ENCODE results near the gene HOXA13. TPM values are rescaled to one million over a fixed set of nuclear protein-coding genes. Genes with fewer than 3 reads are reported as not detected.

Gene HOXA13
- total RNA-seq, 5 donors from 2014 or later (not counting 1 experiment from before 2014, with no cell fraction given): not detected

GRCh38 chr7:27221201-27221797 lies 21.4 kb upstream of the HOXA13 start:
- Histone ChIP-seq H3K4me3 (ENCODE audit: control insufficient read depth in 1 of 2, extremely low read depth in 1 of 2, low read length in 1 of 2) (no peak overlapping the region), H3K27ac (ENCODE audit: low read length) (no peak overlapping the region), H3K4me1 (ENCODE audit: control insufficient read depth in 1 of 2, extremely low read depth in 1 of 2, insufficient read depth in 2 of 2, low read length in 2 of 2) (peaks cover 0 to 3% of the 10 kb centered on the region in 2 experiments), H3K36me3 (ENCODE audit: control insufficient read depth in 2 of 2, extremely low read depth in 1 of 2, insufficient read depth in 1 of 2, low read length in 1 of 2) (no peaks in the 10 kb centered on the region), H3K9me3 (no peaks in the 10 kb centered on the region), H3K27me3 (replicated peaks in 1 of 2; ENCODE audit: control insufficient read depth in 2 of 2, extremely low read depth in 1 of 2, insufficient read depth in 2 of 2, low read length in 1 of 2) (peaks cover 38 to 41% of the 10 kb centered on the region in 2 experiments)
- ChIA-PET POLR2A (no interaction called here), CTCF (no interaction called here)
- Mint-ChIP-seq H3K4me1 (peaks cover 5 to 10% (median 8%) of the 10 kb centered on the region in 3 donors), H3K27me3 (peaks cover 70 to 74% of the 10 kb centered on the region in 2 donors), H3K27ac (no peak overlapping the region), H3K9me3 (no peaks in the 10 kb centered on the region), H3K36me3 (no peaks in the 10 kb centered on the region), H3K4me3 (no peak overlapping the region)
- DNase-seq (no peak), ATAC-seq (replicated peaks in 1 of 4) (no peak)
- no CpG with 5 or more reads among the region's 3 CpGs for WGBS (ENCODE audit: insufficient coverage)

- H3K4me3 Mint-ChIP-seq: no peak overlapping the region
- no peaks in the 10 kb centered on the region for H3K36me3 Mint-ChIP-seq
- WGBS (ENCODE audit: insufficient coverage): 10% methylated on average over 45 of the region's 45 CpGs
- POLR2A ChIA-PET: no interaction called here
- ATAC-seq (replicated peaks in 1 of 4): peak in 1 of 4 experiments; percentile 37
- no peak overlapping the region for H3K27ac Mint-ChIP-seq
- CTCF ChIA-PET: no interaction called here
- no peaks in the 10 kb centered on the region for H3K9me3 Mint-ChIP-seq
- Histone ChIP-seq H3K27me3 (replicated peaks in 1 of 2; ENCODE audit: control insufficient read depth in 2 of 2, extremely low read depth in 1 of 2, insufficient read depth in 2 of 2, low read length in 1 of 2) (peaks cover 34 to 40% of the 10 kb centered on the region in 2 experiments), H3K9me3 (no peaks in the 10 kb centered on the region), H3K4me3 (ENCODE audit: control insufficient read depth in 1 of 2, extremely low read depth in 1 of 2, low read length in 1 of 2) (no peak overlapping the region), H3K4me1 (ENCODE audit: control insufficient read depth in 1 of 2, extremely low read depth in 1 of 2, insufficient read depth in 2 of 2, low read length in 2 of 2) (peaks cover 0 to 3% of the 10 kb centered on the region in 2 experiments), H3K27ac (ENCODE audit: low read length) (no peak overlapping the region), H3K36me3 (ENCODE audit: control insufficient read depth in 2 of 2, extremely low read depth in 1 of 2, insufficient read depth in 1 of 2, low read length in 1 of 2) (no peaks in the 10 kb centered on the region)
- H3K4me1 Mint-ChIP-seq: peaks cover 5 to 10% (median 8%) of the 10 kb centered on the region in 3 donors
- no peak for DNase-seq
- peaks cover 76 to 77% of the 10 kb centered on the region in 2 donors for H3K27me3 Mint-ChIP-seq
Measured at GRCh38 chr7:27220440-27220955, 20.6 kb upstream of the HOXA13 start.

GRCh38 chr7:27219821-27220220 lies 19.9 kb upstream of the HOXA13 start:
- H3K27me3 ChIP-seq (replicated peaks in 1 of 2; ENCODE audit: control insufficient read depth in 2 of 2, extremely low read depth in 1 of 2, insufficient read depth in 2 of 2, low read length in 1 of 2): peaks cover 33 to 40% of the 10 kb centered on the region in 2 experiments
- no peaks in the 10 kb centered on the region for H3K9me3 ChIP-seq
- H3K4me3 ChIP-seq (ENCODE audit: control insufficient read depth in 1 of 2, extremely low read depth in 1 of 2, low read length in 1 of 2): no peak overlapping the region
- no peak overlapping the region for H3K27ac ChIP-seq (ENCODE audit: low read length)
- H3K4me1 Mint-ChIP-seq: peaks cover 5 to 8% (median 6%) of the 10 kb centered on the region in 3 donors
- peaks cover 76 to 78% of the 10 kb centered on the region in 2 donors for H3K27me3 Mint-ChIP-seq
- ATAC-seq (replicated peaks in 1 of 4): no peak
- H3K9me3 Mint-ChIP-seq: no peaks in the 10 kb centered on the region
- CTCF ChIA-PET: no interaction called here
- POLR2A ChIA-PET: no interaction called here
- H3K4me3 Mint-ChIP-seq: no peak overlapping the region
- H3K36me3 ChIP-seq (ENCODE audit: control insufficient read depth in 2 of 2, extremely low read depth in 1 of 2, insufficient read depth in 1 of 2, low read length in 1 of 2): no peaks in the 10 kb centered on the region
- no peak overlapping the region for H3K27ac Mint-ChIP-seq
- DNase-seq: no peak
- peaks cover 0 to 3% of the 10 kb centered on the region in 2 experiments for H3K4me1 ChIP-seq (ENCODE audit: control insufficient read depth in 1 of 2, extremely low read depth in 1 of 2, insufficient read depth in 2 of 2, low read length in 2 of 2)
- H3K36me3 Mint-ChIP-seq: no peaks in the 10 kb centered on the region
- WGBS (ENCODE audit: insufficient coverage): 58% methylated on average over 2 of the region's 4 CpGs

- Histone ChIP-seq H3K36me3 (ENCODE audit: control insufficient read depth in 2 of 2, extremely low read depth in 1 of 2, insufficient read depth in 1 of 2, low read length in 1 of 2) (no peaks in the 10 kb centered on the region), H3K27ac (ENCODE audit: low read length) (no peak overlapping the region), H3K4me1 (ENCODE audit: control insufficient read depth in 1 of 2, extremely low read depth in 1 of 2, insufficient read depth in 2 of 2, low read length in 2 of 2) (peaks cover 0 to 10% of the 10 kb centered on the region in 2 experiments), H3K27me3 (replicated peaks in 1 of 2; ENCODE audit: control insufficient read depth in 2 of 2, extremely low read depth in 1 of 2, insufficient read depth in 2 of 2, low read length in 1 of 2) (peaks cover 27 to 52% of the 10 kb centered on the region in 2 experiments), H3K9me3 (no peaks in the 10 kb centered on the region), H3K4me3 (ENCODE audit: control insufficient read depth in 1 of 2, extremely low read depth in 1 of 2, low read length in 1 of 2) (no peak overlapping the region)
- H3K9me3 Mint-ChIP-seq: no peaks in the 10 kb centered on the region
- H3K27ac Mint-ChIP-seq: no peak overlapping the region
- no peak for ATAC-seq (replicated peaks in 1 of 4)
- no peaks in the 10 kb centered on the region for H3K36me3 Mint-ChIP-seq
- no peak for DNase-seq
- ChIA-PET POLR2A (no interaction called here), CTCF (interaction anchor here in 1 of 2 donors (1.4 kb wide), 1 partner anchor 8 kb away, joined by 7 read pairs; no protein-coding TSS in a partner anchor)
- peaks cover 81% of the 10 kb centered on the region in 2 donors for H3K27me3 Mint-ChIP-seq
- no peak overlapping the region for H3K4me3 Mint-ChIP-seq
- H3K4me1 Mint-ChIP-seq: peaks cover 5 to 10% (median 6%) of the 10 kb centered on the region in 3 donors
Measured at GRCh38 chr7:27217951-27218350, 18.1 kb upstream of the HOXA13 start.

GRCh38 chr7:27215356-27215755 lies 15.5 kb upstream of the HOXA13 start:
- ChIA-PET POLR2A (no interaction called here), CTCF (no interaction called here)
- Mint-ChIP-seq H3K4me3 (no peak overlapping the region), H3K27me3 (peaks cover 85 to 86% of the 10 kb centered on the region in 2 donors), H3K27ac (no peak overlapping the region), H3K9me3 (no peaks in the 10 kb centered on the region), H3K4me1 (peaks cover 9 to 17% (median 15%) of the 10 kb centered on the region in 3 donors), H3K36me3 (no peaks in the 10 kb centered on the region)
- WGBS (ENCODE audit: insufficient coverage): no CpG with 5 or more reads among the region's 2 CpGs
- Histone ChIP-seq H3K27ac (ENCODE audit: low read length) (no peak overlapping the region), H3K27me3 (replicated peaks in 1 of 2; ENCODE audit: control insufficient read depth in 2 of 2, extremely low read depth in 1 of 2, insufficient read depth in 2 of 2, low read length in 1 of 2) (peaks cover 22 to 69% of the 10 kb centered on the region in 2 experiments), H3K36me3 (ENCODE audit: control insufficient read depth in 2 of 2, extremely low read depth in 1 of 2, insufficient read depth in 1 of 2, low read length in 1 of 2) (no peaks in the 10 kb centered on the region), H3K4me1 (ENCODE audit: control insufficient read depth in 1 of 2, extremely low read depth in 1 of 2, insufficient read depth in 2 of 2, low read length in 2 of 2) (peaks cover 0 to 18% of the 10 kb centered on the region in 2 experiments), H3K4me3 (ENCODE audit: control insufficient read depth in 1 of 2, extremely low read depth in 1 of 2, low read length in 1 of 2) (no peak overlapping the region), H3K9me3 (no peaks in the 10 kb centered on the region)
- DNase-seq (no peak), ATAC-seq (replicated peaks in 1 of 4) (no peak)

GRCh38 chr7:27214239-27214950 lies 14.5 kb upstream of the HOXA13 start:
- ATAC-seq (replicated peaks in 1 of 4): no peak
- Histone ChIP-seq H3K27me3 (replicated peaks in 1 of 2; ENCODE audit: control insufficient read depth in 2 of 2, extremely low read depth in 1 of 2, insufficient read depth in 2 of 2, low read length in 1 of 2) (peaks cover 17 to 69% of the 10 kb centered on the region in 2 experiments), H3K9me3 (no peaks in the 10 kb centered on the region), H3K36me3 (ENCODE audit: control insufficient read depth in 2 of 2, extremely low read depth in 1 of 2, insufficient read depth in 1 of 2, low read length in 1 of 2) (no peaks in the 10 kb centered on the region), H3K4me1 (ENCODE audit: control insufficient read depth in 1 of 2, extremely low read depth in 1 of 2, insufficient read depth in 2 of 2, low read length in 2 of 2) (peaks cover 0 to 18% of the 10 kb centered on the region in 2 experiments), H3K27ac (ENCODE audit: low read length) (no peak overlapping the region), H3K4me3 (ENCODE audit: control insufficient read depth in 1 of 2, extremely low read depth in 1 of 2, low read length in 1 of 2) (no peak overlapping the region)
- Mint-ChIP-seq H3K4me1 (peaks cover 8 to 14% (median 12%) of the 10 kb centered on the region in 3 donors), H3K36me3 (no peaks in the 10 kb centered on the region), H3K4me3 (no peak overlapping the region), H3K27ac (no peak overlapping the region), H3K27me3 (peaks cover 86 to 87% of the 10 kb centered on the region in 2 donors), H3K9me3 (no peaks in the 10 kb centered on the region)
- CTCF ChIA-PET: no interaction called here
- POLR2A ChIA-PET: no interaction called here
- no peak for DNase-seq
- WGBS (ENCODE audit: insufficient coverage): no CpG with 5 or more reads among the region's 8 CpGs
